PFSK-1 (cell line): ENCODE measurements around the gene KCNQ1OT1.

ENCODE experiments used
- FOXP2 ChIP-seq: optimal IDR thresholded peaks from 2 replicates; pipeline ENCODE3; 2011; ENCODE audit warnings: borderline replicate concordance, control low read depth, inconsistent platforms; ENCODE audit not compliant: insufficient read depth; ENCODE audit errors: extremely low read length, extremely low read depth
- POLR2AphosphoS5 ChIP-seq: IDR thresholded peaks from 2 replicates; pipeline ENCODE4 v1.6.1; 2012; ENCODE audit warnings: low read depth, mild to moderate bottlenecking, control low read depth, low read length, moderate library complexity
- REST ChIP-seq, 2 experiments: IDR thresholded peaks; 2 replicates each; pipeline versions ENCODE4 v1.6.1 to v1.8.0; 2011 to 2012; ENCODE audit warnings: low read depth in 2 of 2, low read length in 2 of 2, control low read depth in 1 of 2, inconsistent platforms in 1 of 2, mild to moderate bottlenecking in 1 of 2, moderate library complexity in 1 of 2; ENCODE audit not compliant: insufficient read depth in 1 of 2
- SIN3A ChIP-seq: IDR thresholded peaks from 2 replicates; pipeline ENCODE4 v1.6.1; 2012; ENCODE audit warnings: mild to moderate bottlenecking, low read length, moderate library complexity, borderline replicate concordance; ENCODE audit not compliant: insufficient read depth
- TAF1 ChIP-seq: IDR thresholded peaks from 2 replicates; pipeline ENCODE4 v1.6.1; 2012; ENCODE audit warnings: low read length, control low read depth, borderline replicate concordance; ENCODE audit not compliant: insufficient read depth

KCNQ1OT1 gene

GRCh38 chr11:2689651-2690575, 9.9 kb downstream of the KCNQ1OT1 start:
- TF ChIP-seq REST (IDR thresholded peaks at IDR 0.05; ENCODE audit: insufficient read depth in 1 of 2, low read depth in 2 of 2, low read length in 2 of 2) (no peak), FOXP2 (no peak), TAF1 (no peak), SIN3A (no peak), POLR2AphosphoS5 (no peak)

GRCh38 chr11:2688381-2689231, 11.2 kb downstream of the KCNQ1OT1 start:
- no peak for TF ChIP-seq POLR2AphosphoS5
- no peak for TF ChIP-seq TAF1
- no peak for TF ChIP-seq FOXP2
- TF ChIP-seq SIN3A: no peak
- no peak for TF ChIP-seq REST (IDR thresholded peaks at IDR 0.05; ENCODE audit: insufficient read depth in 1 of 2, low read depth in 2 of 2, low read length in 2 of 2)

- TF ChIP-seq POLR2AphosphoS5: no peak
Measured at GRCh38 chr11:2687782-2688191, 12.0 kb downstream of the KCNQ1OT1 start.

- TF ChIP-seq REST (IDR thresholded peaks at IDR 0.05; ENCODE audit: insufficient read depth in 1 of 2, low read depth in 2 of 2, low read length in 2 of 2) (no peak), TAF1 (no peak), POLR2AphosphoS5 (no peak), FOXP2 (no peak), SIN3A (no peak)
Measured at GRCh38 chr11:2687223-2687530, 12.6 kb downstream of the KCNQ1OT1 start.

- TF ChIP-seq FOXP2 (no peak), POLR2AphosphoS5 (no peak), TAF1 (no peak), SIN3A (no peak), REST (IDR thresholded peaks at IDR 0.05; ENCODE audit: insufficient read depth in 1 of 2, low read depth in 2 of 2, low read length in 2 of 2) (no peak)
Measured at GRCh38 chr11:2686360-2687222, 13.2 kb downstream of the KCNQ1OT1 start.
